ENCODE measurements around the gene TMEM131L. TPM values are rescaled to one million over a fixed set of nuclear protein-coding genes. Genes with fewer than 3 reads are reported as not detected.

The TMEM131L gene
- total RNA-seq, 1 donor: 9.0 TPM

- no peaks in the 10 kb centered on the region for H3K79me2 ChIP-seq (ENCODE audit: insufficient read depth, low read length)
- H3K27me3 ChIP-seq (ENCODE audit: insufficient read depth, low read length): peaks cover 7% of the 10 kb centered on the region
- H4K20me1 ChIP-seq (ENCODE audit: insufficient read depth, low read length): no peaks in the 10 kb centered on the region
- H3K4me1 ChIP-seq (ENCODE audit: insufficient read depth, low read length): peaks cover 3% of the 10 kb centered on the region
- H3K36me3 ChIP-seq (ENCODE audit: insufficient read depth, low read length): no peaks in the 10 kb centered on the region
- H3K4me2 ChIP-seq (ENCODE audit: insufficient read depth, low read length): peak overlapping the region; percentile 34
- DNase-seq (ENCODE audit: insufficient read length, low spot score, missing footprints): no peak
- H2AFZ ChIP-seq (ENCODE audit: low read length): peak overlapping the region; percentile 27
- no peak for TF ChIP-seq CTCF (IDR thresholded peaks at IDR 0.05; ENCODE audit: extremely low read depth, low read depth, low read length)
- no peaks in the 10 kb centered on the region for H3K9me3 ChIP-seq (ENCODE audit: low read depth, low read length)
- H3K4me3 ChIP-seq (ENCODE audit: insufficient read depth, low read length): no peak overlapping the region
- no peak overlapping the region for H3K27ac ChIP-seq (ENCODE audit: low read depth, low read length)
These were observed 186.1 kb downstream of the TMEM131L start for GRCh38 chr4:153652051-153652784.

DNA sequence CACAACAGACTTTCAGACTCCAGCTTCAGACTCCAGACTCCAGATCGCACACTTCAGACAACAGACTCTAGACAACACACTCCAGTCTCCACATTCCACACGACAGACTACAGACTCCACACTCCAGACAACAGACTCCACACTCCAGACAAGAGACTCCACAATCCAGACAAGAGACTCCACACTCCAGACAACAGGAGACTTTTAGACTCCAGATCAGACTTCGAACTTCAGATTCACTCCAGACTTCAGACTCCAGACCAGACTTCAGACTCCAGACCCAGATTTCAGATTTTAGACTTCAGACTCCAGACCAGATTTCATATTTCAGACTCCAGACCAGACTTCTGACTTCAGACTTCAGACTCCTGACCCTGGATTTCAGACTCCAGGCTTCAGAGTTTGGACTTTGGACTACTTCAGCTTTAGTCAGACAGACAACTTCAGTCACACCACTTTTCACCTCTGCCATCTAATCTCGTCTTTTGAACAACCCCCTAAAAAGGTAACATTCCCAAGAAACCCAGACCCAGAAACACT lies 188.9 kb downstream of the TMEM131L start:
- DNase-seq (ENCODE audit: insufficient read length, low spot score, missing footprints): no peak
- H4K20me1 ChIP-seq (ENCODE audit: insufficient read depth, low read length): no peaks in the 10 kb centered on the region
- peaks cover 3% of the 10 kb centered on the region for H3K4me1 ChIP-seq (ENCODE audit: insufficient read depth, low read length)
- H3K27ac ChIP-seq (ENCODE audit: low read depth, low read length): no peak overlapping the region
- H3K27me3 ChIP-seq (ENCODE audit: insufficient read depth, low read length): peaks cover 9% of the 10 kb centered on the region
- no peak overlapping the region for H3K4me2 ChIP-seq (ENCODE audit: insufficient read depth, low read length)
- H3K79me2 ChIP-seq (ENCODE audit: insufficient read depth, low read length): no peaks in the 10 kb centered on the region
- H3K36me3 ChIP-seq (ENCODE audit: insufficient read depth, low read length): no peaks in the 10 kb centered on the region
- no peak overlapping the region for H2AFZ ChIP-seq (ENCODE audit: low read length)
- H3K9me3 ChIP-seq (ENCODE audit: low read depth, low read length): no peaks in the 10 kb centered on the region
- TF ChIP-seq CTCF (IDR thresholded peaks at IDR 0.05; ENCODE audit: extremely low read depth, low read depth, low read length): no peak
- H3K4me3 ChIP-seq (ENCODE audit: insufficient read depth, low read length): no peak overlapping the region

- Histone ChIP-seq H2AFZ (ENCODE audit: low read length) (no peak overlapping the region), H3K27ac (ENCODE audit: low read depth, low read length) (no peak overlapping the region), H4K20me1 (ENCODE audit: insufficient read depth, low read length) (no peaks in the 10 kb centered on the region), H3K79me2 (ENCODE audit: insufficient read depth, low read length) (no peaks in the 10 kb centered on the region), H3K4me2 (ENCODE audit: insufficient read depth, low read length) (no peak overlapping the region), H3K27me3 (ENCODE audit: insufficient read depth, low read length) (peaks cover 9% of the 10 kb centered on the region), H3K4me3 (ENCODE audit: insufficient read depth, low read length) (no peak overlapping the region), H3K4me1 (ENCODE audit: insufficient read depth, low read length) (peaks cover 3% of the 10 kb centered on the region), H3K9me3 (ENCODE audit: low read depth, low read length) (no peaks in the 10 kb centered on the region), H3K36me3 (ENCODE audit: insufficient read depth, low read length) (no peaks in the 10 kb centered on the region)
- no peak for TF ChIP-seq CTCF (IDR thresholded peaks at IDR 0.05; ENCODE audit: extremely low read depth, low read depth, low read length)
- no peak for DNase-seq (ENCODE audit: insufficient read length, low spot score, missing footprints)
These were observed 189.8 kb downstream of the TMEM131L start for GRCh38 chr4:153655928-153656327.

GRCh38 chr4:153661215-153661822 lies 195.2 kb downstream of the TMEM131L start:
- DNase-seq (ENCODE audit: insufficient read length, low spot score, missing footprints): no peak
- H2AFZ ChIP-seq (ENCODE audit: low read length): no peak overlapping the region
- H3K27ac ChIP-seq (ENCODE audit: low read depth, low read length): no peak overlapping the region
- H3K36me3 ChIP-seq (ENCODE audit: insufficient read depth, low read length): no peaks in the 10 kb centered on the region
- no peaks in the 10 kb centered on the region for H3K9me3 ChIP-seq (ENCODE audit: low read depth, low read length)
- H3K4me2 ChIP-seq (ENCODE audit: insufficient read depth, low read length): no peak overlapping the region
- H3K4me3 ChIP-seq (ENCODE audit: insufficient read depth, low read length): no peak overlapping the region
- H4K20me1 ChIP-seq (ENCODE audit: insufficient read depth, low read length): no peaks in the 10 kb centered on the region
- H3K27me3 ChIP-seq (ENCODE audit: insufficient read depth, low read length): peaks cover 9% of the 10 kb centered on the region
- H3K79me2 ChIP-seq (ENCODE audit: insufficient read depth, low read length): no peaks in the 10 kb centered on the region
- H3K4me1 ChIP-seq (ENCODE audit: insufficient read depth, low read length): peaks cover 2% of the 10 kb centered on the region
- no peak for TF ChIP-seq CTCF (IDR thresholded peaks at IDR 0.05; ENCODE audit: extremely low read depth, low read depth, low read length)
